Smooth muscle cell of the umbilical artery (primary cell): Measurements from ENCODE around the gene KLHL15. TPM values are rescaled to one million over a fixed set of nuclear protein-coding genes. Genes with fewer than 3 reads are reported as not detected.

ENCODE experiments used
- total RNA-seq: library from RNA; depleted of rRNA; stranded (reverse); fragments of >200 nt; gene quantifications from 2 replicates; pipeline ENCODE4 v1.2.3, GENCODE V29; 2014

The KLHL15 gene
- 8.6 and 8.8 TPM in 2 replicates for total RNA-seq

GRCh38 chrX:24027086-24027485 lies at the start of gene KLHL15:
Gene KLHL15, minus strand, starts transcription at chrX:24027186. Its CDS starts 20,493 bp downstream, at chrX:24006693.

GRCh38 chrX:24054182-24055042 lies 27.4 kb upstream of the KLHL15 start, which contains the start of gene EIF2S3:
Gene EIF2S3, plus strand, starts transcription at chrX:24054956. Its CDS starts 13 bp downstream, at chrX:24054969.

Other genes with a start within 250 kb of the KLHL15 start
- 115 and 131 TPM in 2 replicates for gene SAT1, start 244.0 kb downstream of the KLHL15 start, total RNA-seq
- gene APOO, start 119.2 kb downstream of the KLHL15 start, total RNA-seq = 8.3 and 9.8 TPM in 2 replicates
- gene CXorf58, start 119.2 kb downstream of the KLHL15 start, total RNA-seq = not detected in 2 replicates
- 185 and 271 TPM in 2 replicates for gene EIF2S3, start 27.8 kb upstream of the KLHL15 start, total RNA-seq
- gene ZFX, start 122.5 kb upstream of the KLHL15 start, total RNA-seq = 51.9 and 53.2 TPM in 2 replicates